Posterior cingulate gyrus (tissue), 11 donors: Measurements from ENCODE around the gene SEMA4A.
A peak's percentile ranks its signal among the peaks of the same experiment; 100 is the strongest.
"Not testable (repeated sequence)": the region's sequence is repeated elsewhere in the genome, so short reads cannot be mapped to it uniquely, and the experiment has no call there.

Experiments
- DNase-seq, 10 donors: peaks; one replicate each; pipeline versions ENCODE4 v3.0.0 to v3.0.0-alpha.2; 2020 to 2021; ENCODE audit warnings: mixed read lengths in 3 of 10
- intact Hi-C: fragments of 100-400 bp; cut with DNase I; formaldehyde crosslinking; loops from one replicate; pipeline ENCODE4 v1.15.1; 2023

The SEMA4A gene

GRCh38 chr1:156153362-156153761 lies at the start of gene SEMA4A:
SEMA4A (plus strand) TSS chr1:156153585; CDS start chr1:156154579, 994 bp downstream.
- intact Hi-C loops: no loop called here
- DNase-seq: peak in 1 of 10 donors; percentile 42

GRCh38 chr1:156104065-156104810 lies 49.1 kb upstream of the SEMA4A start:
- intact Hi-C loops: no loop called here
- DNase-seq: peak in 1 of 10 donors; percentile 85

- intact Hi-C loops: no loop called here
Observed at GRCh38 chr1:156104861-156105832, 48.2 kb upstream of the SEMA4A start.

GRCh38 chr1:156106624-156107488 lies 46.5 kb upstream of the SEMA4A start:
- peak in 1 of 10 donors; percentile 85 for DNase-seq
- intact Hi-C loops: no loop called here

More at GRCh38 chr1:156104861-156105832, 48.2 kb upstream of the SEMA4A start:
- DNase-seq: no peak

- intact Hi-C loops: no loop called here
- DNase-seq: no peak
Observed at GRCh38 chr1:156108057-156108456, 45.3 kb upstream of the SEMA4A start.

GRCh38 chr1:156108664-156109241 lies 44.6 kb upstream of the SEMA4A start:
- intact Hi-C loops: no loop called here

GRCh38 chr1:156110252-156110651 lies 43.1 kb upstream of the SEMA4A start:
- no peak for DNase-seq
- intact Hi-C loops: no loop called here

More at GRCh38 chr1:156108664-156109241, 44.6 kb upstream of the SEMA4A start:
- DNase-seq: no peak

GRCh38 chr1:156111355-156111962 lies 41.9 kb upstream of the SEMA4A start:
- DNase-seq: no peak
- intact Hi-C loops: no loop called here

- intact Hi-C loops: no loop called here
- peak in 3 of 10 donors; percentile 37 to 86 (median 41) for DNase-seq
Observed at GRCh38 chr1:156112276-156113137, 40.9 kb upstream of the SEMA4A start.

GRCh38 chr1:156113282-156113950 lies 40.0 kb upstream of the SEMA4A start:
- no peak for DNase-seq
- intact Hi-C loops: no loop called here

GRCh38 chr1:156114101-156114918 lies 39.1 kb upstream of the SEMA4A start, which contains the start of gene LMNA:
LMNA (plus strand) TSS chr1:156114711; CDS start chr1:156114919, 208 bp downstream.
- intact Hi-C loops: no loop called here
- DNase-seq: peak; percentile 78 to 98 (median 88)

- intact Hi-C loops: no loop called here
- peak in 2 of 10 donors; percentile 51 to 90 for DNase-seq
Observed at GRCh38 chr1:156114919-156115513, 38.4 kb upstream of the SEMA4A start.

- DNase-seq: peak in 3 of 10 donors; percentile 51 to 88 (median 57)
- intact Hi-C loops: no loop called here
Observed at GRCh38 chr1:156115514-156116374, 37.6 kb upstream of the SEMA4A start.

GRCh38 chr1:156116731-156117130 lies 36.7 kb upstream of the SEMA4A start:
- DNase-seq, intact Hi-C loops: not testable (repeated sequence)

- DNase-seq: no peak
- intact Hi-C loops: no loop called here
Observed at GRCh38 chr1:156117414-156118176, 35.8 kb upstream of the SEMA4A start.
